PC-3 (cell line): ENCODE results near the gene AUTS2.

ENCODE experiments used
- EZH2 ChIP-seq: fragments of 300-600 bp; sonication (generic); IDR thresholded peaks from one replicate; pipeline ENCODE4 v1.6.1; 2017; ENCODE audit warnings: antibody characterized with exemption, mild to moderate bottlenecking, low read length; ENCODE audit not compliant: unreplicated experiment
- EZH2phosphoT487 ChIP-seq: fragments of 300-600 bp; sonication (generic); IDR thresholded peaks from 2 replicates; pipeline ENCODE4 v1.6.1; 2018; ENCODE audit warnings: mild to moderate bottlenecking, antibody characterized with exemption, low read length, borderline replicate concordance
- TF ChIP-seq, protein P1 (sequence below): fragments of 300-600 bp; sonication (generic); conservative IDR thresholded peaks from 2 replicates; pipeline ENCODE4 v1.5.1; 2017; ENCODE audit warnings: antibody characterized with exemption, low read depth, mild to moderate bottlenecking, low read length

DNA sequence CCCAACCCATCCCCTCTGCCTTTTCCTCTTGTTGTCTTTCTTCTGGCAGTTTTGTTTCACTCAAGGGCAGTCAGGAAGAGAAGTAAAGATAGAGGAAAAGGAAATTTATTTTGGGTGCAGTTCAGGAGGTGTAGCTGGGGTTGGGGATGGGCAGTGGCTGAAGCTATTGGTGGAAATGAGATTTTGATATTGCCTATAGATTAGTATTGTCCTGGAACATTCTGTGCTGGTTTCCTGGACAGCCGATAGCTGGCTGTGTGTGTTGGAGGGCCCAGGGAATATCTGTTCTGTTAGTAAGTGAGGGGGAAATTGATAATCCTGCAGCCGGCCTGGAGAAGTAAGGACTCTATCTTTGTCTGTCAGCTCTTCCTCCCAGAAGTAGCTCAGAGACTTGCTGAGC is 107.8 kb downstream of the AUTS2 start:
- TF ChIP-seq, protein P1, sequence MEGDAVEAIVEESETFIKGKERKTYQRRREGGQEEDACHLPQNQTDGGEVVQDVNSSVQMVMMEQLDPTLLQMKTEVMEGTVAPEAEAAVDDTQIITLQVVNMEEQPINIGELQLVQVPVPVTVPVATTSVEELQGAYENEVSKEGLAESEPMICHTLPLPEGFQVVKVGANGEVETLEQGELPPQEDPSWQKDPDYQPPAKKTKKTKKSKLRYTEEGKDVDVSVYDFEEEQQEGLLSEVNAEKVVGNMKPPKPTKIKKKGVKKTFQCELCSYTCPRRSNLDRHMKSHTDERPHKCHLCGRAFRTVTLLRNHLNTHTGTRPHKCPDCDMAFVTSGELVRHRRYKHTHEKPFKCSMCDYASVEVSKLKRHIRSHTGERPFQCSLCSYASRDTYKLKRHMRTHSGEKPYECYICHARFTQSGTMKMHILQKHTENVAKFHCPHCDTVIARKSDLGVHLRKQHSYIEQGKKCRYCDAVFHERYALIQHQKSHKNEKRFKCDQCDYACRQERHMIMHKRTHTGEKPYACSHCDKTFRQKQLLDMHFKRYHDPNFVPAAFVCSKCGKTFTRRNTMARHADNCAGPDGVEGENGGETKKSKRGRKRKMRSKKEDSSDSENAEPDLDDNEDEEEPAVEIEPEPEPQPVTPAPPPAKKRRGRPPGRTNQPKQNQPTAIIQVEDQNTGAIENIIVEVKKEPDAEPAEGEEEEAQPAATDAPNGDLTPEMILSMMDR: no peak
- no peak for TF ChIP-seq EZH2
- TF ChIP-seq EZH2phosphoT487: no peak
